GM23338 (cell line): Measurements from ENCODE around the gene MORN4. TPM values are rescaled to one million over a fixed set of nuclear protein-coding genes. Genes with fewer than 3 reads are reported as not detected.

Source experiments
- ATAC-seq: fragments of 200-7000 bp; cut with Tn5 transposase; 3 replicates; pipeline ENCODE4 v1.9.1; 2020
- DNase-seq: peaks from one replicate; pipeline ENCODE4 v3.0.0-alpha.2; 2015; ENCODE audit warnings: low spot score
- H2AFZ ChIP-seq: fragments of 200-600 bp; sonication (generic); 2 replicates; pipeline ENCODE4 v1.8.0; 2016; ENCODE audit warnings: antibody characterized with exemption, mild to moderate bottlenecking, moderate library complexity
- H3F3A ChIP-seq: fragments of 200-600 bp; sonication (generic); replicated peaks from 2 replicates; pipeline ENCODE4 v1.8.0; 2017; ENCODE audit warnings: antibody characterized with exemption, mixed run types, low read depth
- H3K27ac ChIP-seq: fragments of 200-600 bp; sonication (generic); 2 replicates; pipeline ENCODE4 v1.6.1; 2016; ENCODE audit warnings: low read depth
- H3K27me3 ChIP-seq: fragments of 200-600 bp; sonication (generic); 2 replicates; pipeline ENCODE4 v1.8.0; 2016; ENCODE audit warnings: mild to moderate bottlenecking, mixed run types, moderate library complexity; ENCODE audit not compliant: insufficient read depth
- H3K36me3 ChIP-seq: fragments of 200-600 bp; sonication (generic); 2 replicates; pipeline ENCODE4 v1.8.0; 2016; ENCODE audit warnings: mild to moderate bottlenecking; ENCODE audit not compliant: insufficient read depth
- H3K4me1 ChIP-seq: fragments of 200-600 bp; sonication (generic); 2 replicates; pipeline ENCODE4 v1.8.0; 2016; ENCODE audit warnings: mild to moderate bottlenecking, moderate library complexity; ENCODE audit not compliant: insufficient read depth
- H3K4me2 ChIP-seq: fragments of 200-600 bp; sonication (generic); 2 replicates; pipeline ENCODE4 v1.7.1; 2017; ENCODE audit warnings: mixed run types
- H3K4me3 ChIP-seq: fragments of 200-600 bp; sonication (generic); 2 replicates; pipeline ENCODE4 v1.6.1; 2016; ENCODE audit warnings: mixed run types
- H3K79me2 ChIP-seq: fragments of 200-600 bp; sonication (generic); replicated peaks from 2 replicates; pipeline ENCODE4 v1.8.0; 2017; ENCODE audit warnings: mild to moderate bottlenecking; ENCODE audit not compliant: insufficient read depth
- H3K9me2 ChIP-seq: fragments of 200-600 bp; sonication (generic); 2 replicates; pipeline ENCODE4 v1.8.0; 2017; ENCODE audit not compliant: insufficient read depth
- H4K20me1 ChIP-seq: fragments of 200-600 bp; sonication (generic); replicated peaks from 2 replicates; pipeline ENCODE4 v1.8.0; 2017; ENCODE audit warnings: mild to moderate bottlenecking; ENCODE audit not compliant: insufficient read depth
- H3K27ac Mint-ChIP-seq: 2 replicates; pipeline ENCODE4 v1.8.0; 2020; ENCODE audit warnings: inconsistent platforms, mild to moderate bottlenecking, moderate library complexity, mixed read lengths
- H3K27me3 Mint-ChIP-seq: 3 replicates; pipeline ENCODE4 v1.8.0; 2022; ENCODE audit warnings: low read depth, mild to moderate bottlenecking, moderate library complexity, mixed read lengths, inconsistent platforms; ENCODE audit not compliant: insufficient read depth, poor library complexity
- H3K36me3 Mint-ChIP-seq: 3 replicates; pipeline ENCODE4 v1.8.0; 2021; ENCODE audit warnings: low read depth, mild to moderate bottlenecking, inconsistent platforms, moderate library complexity, mixed read lengths
- H3K4me1 Mint-ChIP-seq: 3 replicates; pipeline ENCODE4 v1.8.0; 2020; ENCODE audit warnings: mild to moderate bottlenecking, inconsistent platforms, mixed read lengths
- H3K4me3 Mint-ChIP-seq: 3 replicates; pipeline ENCODE4 v1.8.0; 2021; ENCODE audit warnings: moderate library complexity, mild to moderate bottlenecking, inconsistent platforms, mixed read lengths
- H3K9me3 Mint-ChIP-seq: 3 replicates; pipeline ENCODE4 v1.8.0; 2020; ENCODE audit warnings: moderate library complexity, mild to moderate bottlenecking, inconsistent platforms, mixed read lengths
- CREB1 ChIP-seq: fragments of 250-450 bp; sonication (Bioruptor Pico); IDR thresholded peaks from 2 replicates; pipeline ENCODE4 v1.5.0; 2020; ENCODE audit warnings: low read depth, mild to moderate bottlenecking, moderate library complexity
- EZH2 ChIP-seq: fragments of 200-600 bp; sonication (generic); IDR thresholded peaks from one replicate; pipeline ENCODE4 v1.8.0; 2017; ENCODE audit warnings: antibody characterized with exemption, mild to moderate bottlenecking, low read depth; ENCODE audit not compliant: unreplicated experiment
- EZH2phosphoT487 ChIP-seq: fragments of 200-600 bp; sonication (generic); IDR thresholded peaks from one replicate; pipeline ENCODE4 v1.8.1; 2018; ENCODE audit warnings: antibody characterized with exemption; ENCODE audit not compliant: unreplicated experiment
- JUNB ChIP-seq: IDR thresholded peaks from one replicate; pipeline ENCODE4 v1.6.1; 2016; ENCODE audit warnings: antibody characterized with exemption; ENCODE audit not compliant: unreplicated experiment
- NANOG ChIP-seq: IDR thresholded peaks from 2 replicates; pipeline ENCODE4 v1.6.1; 2016; ENCODE audit warnings: antibody characterized with exemption, borderline replicate concordance
- POLR2AphosphoS5 ChIP-seq: IDR thresholded peaks from 2 replicates; pipeline ENCODE4 v1.6.1; 2016; ENCODE audit warnings: antibody characterized with exemption, low read depth
- STAT1 ChIP-seq: IDR thresholded peaks from one replicate; pipeline ENCODE4 v1.6.1; 2016; ENCODE audit warnings: antibody characterized with exemption; ENCODE audit not compliant: unreplicated experiment
- ZNF114 ChIP-seq: fragments of 250-450 bp; sonication (Bioruptor Pico); IDR thresholded peaks from 2 replicates; pipeline ENCODE4 v1.5.0; 2020; ENCODE audit warnings: mild to moderate bottlenecking, moderate library complexity
- ZNF331 ChIP-seq: fragments of 250-450 bp; sonication (Bioruptor Pico); IDR thresholded peaks from 2 replicates; pipeline ENCODE4 v1.5.0; 2020; ENCODE audit warnings: low read depth, mild to moderate bottlenecking, moderate library complexity
- polyA plus RNA-seq: library from polyadenylated mRNA; unstranded; fragments of >200 nt; fragmentation: Nextera tagmentation; extraction: Ambion mirVana; gene quantifications from 2 replicates; pipeline ENCODE4 v1.2.1, GENCODE V29; 2016
- total RNA-seq: library from RNA; depleted of rRNA; stranded (reverse); fragments of >200 nt; shearing (Covaris generic); gene quantifications from 2 replicates; pipeline ENCODE4 v1.2.3, GENCODE V29; 2014
- TF ChIP-seq, protein P1 (sequence below): fragments of 250-450 bp; sonication (Bioruptor Pico); IDR thresholded peaks from 2 replicates; pipeline ENCODE4 v1.5.0; 2020; ENCODE audit warnings: mild to moderate bottlenecking, moderate library complexity
- TF ChIP-seq, protein P2 (sequence below), 2 experiments: fragments of 200-600 bp in 1 of 2; sonication (generic) in 1 of 2; conservative IDR thresholded peaks; 2 replicates each; pipeline versions ENCODE4 v1.5.1 to v1.6.1; 2016 to 2017; ENCODE audit warnings: antibody characterized with exemption in 2 of 2, low read depth in 2 of 2, mild to moderate bottlenecking in 2 of 2, moderate library complexity in 1 of 2
- TF ChIP-seq, protein P3 (sequence below): IDR thresholded peaks from 2 replicates; pipeline ENCODE4 v1.6.1; 2016; ENCODE audit warnings: antibody characterized with exemption
- TF ChIP-seq, protein P4 (sequence below): IDR thresholded peaks from one replicate; pipeline ENCODE4 v1.6.1; 2018; ENCODE audit warnings: antibody characterized with exemption; ENCODE audit not compliant: unreplicated experiment

The MORN4 gene
- total and polyA plus RNA-seq, 2 experiments from 2014 or later, result 9.0 to 50.0 TPM

DNA sequence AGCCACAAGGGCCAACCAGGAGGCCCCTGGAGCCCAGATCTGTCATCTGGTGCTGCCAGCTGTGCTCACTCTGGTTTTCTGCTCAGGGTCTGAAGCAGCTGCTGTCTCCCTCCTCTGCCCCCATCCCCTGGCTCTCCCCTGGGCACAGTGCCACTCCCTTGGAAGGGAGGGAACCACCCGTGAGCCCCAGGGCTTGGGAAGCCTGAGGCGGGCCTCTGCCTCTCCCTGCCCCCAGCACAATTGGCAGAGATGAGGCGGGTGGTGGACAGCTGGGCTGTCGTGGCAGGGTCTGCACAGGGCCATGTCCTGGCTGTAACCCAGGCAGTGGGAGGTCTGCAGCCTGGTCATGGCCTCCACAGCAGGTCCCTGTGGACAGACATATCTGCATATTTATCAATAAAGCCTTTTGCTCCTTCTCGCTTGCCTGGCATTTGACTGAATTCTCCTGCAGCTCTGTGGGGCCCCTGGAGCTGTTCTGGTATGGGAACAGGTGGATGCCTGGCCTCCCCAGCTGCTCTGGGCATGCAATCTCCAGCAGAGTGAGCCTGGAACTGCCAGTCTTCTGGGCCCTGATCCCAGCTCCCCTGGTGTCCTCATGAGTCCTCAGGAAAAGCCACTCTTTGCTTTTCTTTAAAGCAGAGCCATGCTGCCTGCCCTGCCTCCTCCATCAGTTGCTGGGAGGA is 62.4 kb downstream of the MORN4 start:
- no peak overlapping the region for H2AFZ ChIP-seq
- no peak for ATAC-seq
- no peak overlapping the region for H3K4me3 Mint-ChIP-seq

More for the DNA sequence above, 62.4 kb downstream of the MORN4 start:
- 0 out of 2 replicates have a peak, but pooled peaks cover 4% of the 10 kb centered on the region for H3K79me2 ChIP-seq
- H3F3A ChIP-seq, result no peaks in the 10 kb centered on the region
- H3K27me3 ChIP-seq, result no peaks in the 10 kb centered on the region
- TF ChIP-seq STAT1, result no peak
- TF ChIP-seq, protein P1, sequence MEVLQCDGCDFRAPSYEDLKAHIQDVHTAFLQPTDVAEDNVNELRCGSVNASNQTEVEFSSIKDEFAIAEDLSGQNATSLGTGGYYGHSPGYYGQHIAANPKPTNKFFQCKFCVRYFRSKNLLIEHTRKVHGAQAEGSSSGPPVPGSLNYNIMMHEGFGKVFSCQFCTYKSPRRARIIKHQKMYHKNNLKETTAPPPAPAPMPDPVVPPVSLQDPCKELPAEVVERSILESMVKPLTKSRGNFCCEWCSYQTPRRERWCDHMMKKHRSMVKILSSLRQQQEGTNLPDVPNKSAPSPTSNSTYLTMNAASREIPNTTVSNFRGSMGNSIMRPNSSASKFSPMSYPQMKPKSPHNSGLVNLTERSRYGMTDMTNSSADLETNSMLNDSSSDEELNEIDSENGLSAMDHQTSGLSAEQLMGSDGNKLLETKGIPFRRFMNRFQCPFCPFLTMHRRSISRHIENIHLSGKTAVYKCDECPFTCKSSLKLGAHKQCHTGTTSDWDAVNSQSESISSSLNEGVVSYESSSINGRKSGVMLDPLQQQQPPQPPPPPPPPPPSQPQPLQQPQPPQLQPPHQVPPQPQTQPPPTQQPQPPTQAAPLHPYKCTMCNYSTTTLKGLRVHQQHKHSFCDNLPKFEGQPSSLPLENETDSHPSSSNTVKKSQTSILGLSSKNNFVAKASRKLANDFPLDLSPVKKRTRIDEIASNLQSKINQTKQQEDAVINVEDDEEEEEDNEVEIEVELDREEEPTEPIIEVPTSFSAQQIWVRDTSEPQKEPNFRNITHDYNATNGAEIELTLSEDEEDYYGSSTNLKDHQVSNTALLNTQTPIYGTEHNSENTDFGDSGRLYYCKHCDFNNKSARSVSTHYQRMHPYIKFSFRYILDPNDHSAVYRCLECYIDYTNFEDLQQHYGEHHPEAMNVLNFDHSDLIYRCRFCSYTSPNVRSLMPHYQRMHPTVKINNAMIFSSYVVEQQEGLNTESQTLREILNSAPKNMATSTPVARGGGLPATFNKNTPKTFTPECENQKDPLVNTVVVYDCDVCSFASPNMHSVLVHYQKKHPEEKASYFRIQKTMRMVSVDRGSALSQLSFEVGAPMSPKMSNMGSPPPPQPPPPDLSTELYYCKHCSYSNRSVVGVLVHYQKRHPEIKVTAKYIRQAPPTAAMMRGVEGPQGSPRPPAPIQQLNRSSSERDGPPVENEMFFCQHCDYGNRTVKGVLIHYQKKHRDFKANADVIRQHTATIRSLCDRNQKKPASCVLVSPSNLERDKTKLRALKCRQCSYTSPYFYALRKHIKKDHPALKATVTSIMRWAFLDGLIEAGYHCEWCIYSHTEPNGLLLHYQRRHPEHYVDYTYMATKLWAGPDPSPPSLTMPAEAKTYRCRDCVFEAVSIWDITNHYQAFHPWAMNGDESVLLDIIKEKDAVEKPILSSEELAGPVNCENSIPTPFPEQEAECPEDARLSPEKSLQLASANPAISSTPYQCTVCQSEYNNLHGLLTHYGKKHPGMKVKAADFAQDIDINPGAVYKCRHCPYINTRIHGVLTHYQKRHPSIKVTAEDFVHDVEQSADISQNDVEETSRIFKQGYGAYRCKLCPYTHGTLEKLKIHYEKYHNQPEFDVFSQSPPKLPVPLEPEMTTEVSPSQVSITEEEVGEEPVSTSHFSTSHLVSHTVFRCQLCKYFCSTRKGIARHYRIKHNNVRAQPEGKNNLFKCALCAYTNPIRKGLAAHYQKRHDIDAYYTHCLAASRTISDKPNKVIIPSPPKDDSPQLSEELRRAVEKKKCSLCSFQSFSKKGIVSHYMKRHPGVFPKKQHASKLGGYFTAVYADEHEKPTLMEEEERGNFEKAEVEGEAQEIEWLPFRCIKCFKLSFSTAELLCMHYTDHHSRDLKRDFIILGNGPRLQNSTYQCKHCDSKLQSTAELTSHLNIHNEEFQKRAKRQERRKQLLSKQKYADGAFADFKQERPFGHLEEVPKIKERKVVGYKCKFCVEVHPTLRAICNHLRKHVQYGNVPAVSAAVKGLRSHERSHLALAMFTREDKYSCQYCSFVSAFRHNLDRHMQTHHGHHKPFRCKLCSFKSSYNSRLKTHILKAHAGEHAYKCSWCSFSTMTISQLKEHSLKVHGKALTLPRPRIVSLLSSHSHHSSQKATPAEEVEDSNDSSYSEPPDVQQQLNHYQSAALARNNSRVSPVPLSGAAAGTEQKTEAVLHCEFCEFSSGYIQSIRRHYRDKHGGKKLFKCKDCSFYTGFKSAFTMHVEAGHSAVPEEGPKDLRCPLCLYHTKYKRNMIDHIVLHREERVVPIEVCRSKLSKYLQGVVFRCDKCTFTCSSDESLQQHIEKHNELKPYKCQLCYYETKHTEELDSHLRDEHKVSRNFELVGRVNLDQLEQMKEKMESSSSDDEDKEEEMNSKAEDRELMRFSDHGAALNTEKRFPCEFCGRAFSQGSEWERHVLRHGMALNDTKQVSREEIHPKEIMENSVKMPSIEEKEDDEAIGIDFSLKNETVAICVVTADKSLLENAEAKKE, result no peak
- TF ChIP-seq, protein P2, sequence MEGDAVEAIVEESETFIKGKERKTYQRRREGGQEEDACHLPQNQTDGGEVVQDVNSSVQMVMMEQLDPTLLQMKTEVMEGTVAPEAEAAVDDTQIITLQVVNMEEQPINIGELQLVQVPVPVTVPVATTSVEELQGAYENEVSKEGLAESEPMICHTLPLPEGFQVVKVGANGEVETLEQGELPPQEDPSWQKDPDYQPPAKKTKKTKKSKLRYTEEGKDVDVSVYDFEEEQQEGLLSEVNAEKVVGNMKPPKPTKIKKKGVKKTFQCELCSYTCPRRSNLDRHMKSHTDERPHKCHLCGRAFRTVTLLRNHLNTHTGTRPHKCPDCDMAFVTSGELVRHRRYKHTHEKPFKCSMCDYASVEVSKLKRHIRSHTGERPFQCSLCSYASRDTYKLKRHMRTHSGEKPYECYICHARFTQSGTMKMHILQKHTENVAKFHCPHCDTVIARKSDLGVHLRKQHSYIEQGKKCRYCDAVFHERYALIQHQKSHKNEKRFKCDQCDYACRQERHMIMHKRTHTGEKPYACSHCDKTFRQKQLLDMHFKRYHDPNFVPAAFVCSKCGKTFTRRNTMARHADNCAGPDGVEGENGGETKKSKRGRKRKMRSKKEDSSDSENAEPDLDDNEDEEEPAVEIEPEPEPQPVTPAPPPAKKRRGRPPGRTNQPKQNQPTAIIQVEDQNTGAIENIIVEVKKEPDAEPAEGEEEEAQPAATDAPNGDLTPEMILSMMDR (conservative IDR thresholded peaks at IDR 0.05; ENCODE audit: low read depth in 2 of 2), result no peak
- no peak for TF ChIP-seq NANOG
- no peak for TF ChIP-seq EZH2
- TF ChIP-seq JUNB, result no peak
- TF ChIP-seq, protein P3, sequence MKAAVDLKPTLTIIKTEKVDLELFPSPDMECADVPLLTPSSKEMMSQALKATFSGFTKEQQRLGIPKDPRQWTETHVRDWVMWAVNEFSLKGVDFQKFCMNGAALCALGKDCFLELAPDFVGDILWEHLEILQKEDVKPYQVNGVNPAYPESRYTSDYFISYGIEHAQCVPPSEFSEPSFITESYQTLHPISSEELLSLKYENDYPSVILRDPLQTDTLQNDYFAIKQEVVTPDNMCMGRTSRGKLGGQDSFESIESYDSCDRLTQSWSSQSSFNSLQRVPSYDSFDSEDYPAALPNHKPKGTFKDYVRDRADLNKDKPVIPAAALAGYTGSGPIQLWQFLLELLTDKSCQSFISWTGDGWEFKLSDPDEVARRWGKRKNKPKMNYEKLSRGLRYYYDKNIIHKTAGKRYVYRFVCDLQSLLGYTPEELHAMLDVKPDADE, result no peak
- TF ChIP-seq ZNF114, result no peak
- no peak for TF ChIP-seq EZH2phosphoT487
- TF ChIP-seq ZNF331 (CRISPR knock-in tag), result no peak
- TF ChIP-seq POLR2AphosphoS5, result no peak
- no peak for TF ChIP-seq CREB1 (CRISPR knock-in tag)
- TF ChIP-seq, protein P4, sequence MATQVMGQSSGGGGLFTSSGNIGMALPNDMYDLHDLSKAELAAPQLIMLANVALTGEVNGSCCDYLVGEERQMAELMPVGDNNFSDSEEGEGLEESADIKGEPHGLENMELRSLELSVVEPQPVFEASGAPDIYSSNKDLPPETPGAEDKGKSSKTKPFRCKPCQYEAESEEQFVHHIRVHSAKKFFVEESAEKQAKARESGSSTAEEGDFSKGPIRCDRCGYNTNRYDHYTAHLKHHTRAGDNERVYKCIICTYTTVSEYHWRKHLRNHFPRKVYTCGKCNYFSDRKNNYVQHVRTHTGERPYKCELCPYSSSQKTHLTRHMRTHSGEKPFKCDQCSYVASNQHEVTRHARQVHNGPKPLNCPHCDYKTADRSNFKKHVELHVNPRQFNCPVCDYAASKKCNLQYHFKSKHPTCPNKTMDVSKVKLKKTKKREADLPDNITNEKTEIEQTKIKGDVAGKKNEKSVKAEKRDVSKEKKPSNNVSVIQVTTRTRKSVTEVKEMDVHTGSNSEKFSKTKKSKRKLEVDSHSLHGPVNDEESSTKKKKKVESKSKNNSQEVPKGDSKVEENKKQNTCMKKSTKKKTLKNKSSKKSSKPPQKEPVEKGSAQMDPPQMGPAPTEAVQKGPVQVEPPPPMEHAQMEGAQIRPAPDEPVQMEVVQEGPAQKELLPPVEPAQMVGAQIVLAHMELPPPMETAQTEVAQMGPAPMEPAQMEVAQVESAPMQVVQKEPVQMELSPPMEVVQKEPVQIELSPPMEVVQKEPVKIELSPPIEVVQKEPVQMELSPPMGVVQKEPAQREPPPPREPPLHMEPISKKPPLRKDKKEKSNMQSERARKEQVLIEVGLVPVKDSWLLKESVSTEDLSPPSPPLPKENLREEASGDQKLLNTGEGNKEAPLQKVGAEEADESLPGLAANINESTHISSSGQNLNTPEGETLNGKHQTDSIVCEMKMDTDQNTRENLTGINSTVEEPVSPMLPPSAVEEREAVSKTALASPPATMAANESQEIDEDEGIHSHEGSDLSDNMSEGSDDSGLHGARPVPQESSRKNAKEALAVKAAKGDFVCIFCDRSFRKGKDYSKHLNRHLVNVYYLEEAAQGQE, result no peak
- peaks cover 6% of the 10 kb centered on the region for H3K27me3 Mint-ChIP-seq
- no peak overlapping the region for H3K4me2 ChIP-seq
- no peaks in the 10 kb centered on the region for H3K9me2 ChIP-seq
- DNase-seq, result no peak
- H3K9me3 Mint-ChIP-seq, result no peaks in the 10 kb centered on the region
- H3K27ac Mint-ChIP-seq, result no peak overlapping the region; the same call in 1 of the 2 replicates
- H3K36me3 Mint-ChIP-seq, result peaks cover 2% of the 10 kb centered on the region; the same call in 1 of the 3 replicates
- H3K4me3 ChIP-seq, result no peak overlapping the region
- peaks cover 17% of the 10 kb centered on the region; the same call in 2 of the 3 replicates for H3K4me1 Mint-ChIP-seq
- H3K36me3 ChIP-seq, result no peaks in the 10 kb centered on the region; the same call in 1 of the 2 replicates
- 0 out of 2 replicates have a peak, but pooled peaks cover 3% of the 10 kb centered on the region for H4K20me1 ChIP-seq
- no peak overlapping the region for H3K27ac ChIP-seq
- no peaks in the 10 kb centered on the region; the same call in 1 of the 2 replicates for H3K4me1 ChIP-seq
